Neural progenitor cell (in vitro differentiated cells): ENCODE data around the gene RASD1. TPM values are rescaled to one million over a fixed set of nuclear protein-coding genes. Genes with fewer than 3 reads are reported as not detected.

Experiments
- DNase-seq: peaks from one replicate; pipeline ENCODE4 v3.0.0-alpha.2; 2016; ENCODE audit warnings: low spot score
- H2AFZ ChIP-seq: fragments of 200-600 bp; sonication (generic); replicated peaks from 2 replicates; pipeline ENCODE4 v1.6.1; 2016; ENCODE audit warnings: antibody characterized with exemption
- H3F3A ChIP-seq: fragments of 200-600 bp; sonication (generic); 2 replicates; pipeline ENCODE4 v1.6.1; 2016; ENCODE audit warnings: antibody characterized with exemption, low read depth
- H3K27ac ChIP-seq: fragments of 200-600 bp; sonication (generic); 2 replicates; pipeline ENCODE4 v1.5.1; 2016; ENCODE audit warnings: mild to moderate bottlenecking
- H3K27me3 ChIP-seq: fragments of 200-600 bp; sonication (generic); 2 replicates; pipeline ENCODE4 v1.6.1; 2016; ENCODE audit warnings: mild to moderate bottlenecking, moderate library complexity
- H3K36me3 ChIP-seq: fragments of 200-600 bp; sonication (generic); 2 replicates; pipeline ENCODE4 v1.5.1; 2016
- H3K4me1 ChIP-seq: fragments of 200-600 bp; sonication (generic); 2 replicates; pipeline ENCODE4 v1.6.1; 2016; ENCODE audit warnings: mixed run types
- H3K4me2 ChIP-seq: fragments of 200-600 bp; sonication (generic); 2 replicates; pipeline ENCODE4 v1.6.1; 2016
- H3K4me3 ChIP-seq: fragments of 200-600 bp; sonication (generic); 2 replicates; pipeline ENCODE4 v1.5.1; 2016
- H3K79me2 ChIP-seq: fragments of 200-600 bp; sonication (generic); 2 replicates; pipeline ENCODE4 v1.6.1; 2016; ENCODE audit warnings: low read depth
- H3K9ac ChIP-seq: fragments of 200-600 bp; sonication (generic); 2 replicates; pipeline ENCODE4 v1.6.1; 2016
- H3K9me3 ChIP-seq: fragments of 200-600 bp; sonication (generic); 2 replicates; pipeline ENCODE4 v1.5.1; 2016; ENCODE audit warnings: low read depth
- H4K20me1 ChIP-seq: fragments of 200-600 bp; sonication (generic); 2 replicates; pipeline ENCODE4 v1.6.1; 2016; ENCODE audit warnings: low read depth
- H3K27ac Mint-ChIP-seq: 3 replicates; pipeline ENCODE4 v1.8.0; 2021; ENCODE audit warnings: mixed read lengths
- H3K27me3 Mint-ChIP-seq: 2 replicates; pipeline ENCODE4 v1.8.0; 2022; ENCODE audit warnings: low read depth, mild to moderate bottlenecking, inconsistent platforms, moderate library complexity, mixed read lengths; ENCODE audit not compliant: insufficient read depth
- H3K36me3 Mint-ChIP-seq: 3 replicates; pipeline ENCODE4 v1.8.0; 2021; ENCODE audit warnings: mixed read lengths
- H3K4me1 Mint-ChIP-seq: 3 replicates; pipeline ENCODE4 v1.8.0; 2021; ENCODE audit warnings: mixed read lengths
- H3K4me3 Mint-ChIP-seq: 3 replicates; pipeline ENCODE4 v1.8.0; 2021; ENCODE audit warnings: mild to moderate bottlenecking, moderate library complexity, mixed read lengths
- H3K9me3 Mint-ChIP-seq: 3 replicates; pipeline ENCODE4 v1.8.0; 2020; ENCODE audit warnings: mixed read lengths
- EZH2 ChIP-seq: fragments of 200-600 bp; sonication (generic); IDR thresholded peaks from 2 replicates; pipeline ENCODE4 v1.6.1; 2017; ENCODE audit warnings: antibody characterized with exemption, mild to moderate bottlenecking, moderate library complexity
- EZH2phosphoT487 ChIP-seq: fragments of 200-600 bp; sonication (generic); IDR thresholded peaks from 2 replicates; pipeline ENCODE4 v1.6.1; 2017; ENCODE audit warnings: antibody characterized with exemption
- total RNA-seq: library from RNA; depleted of rRNA; stranded (reverse); fragments of >200 nt; gene quantifications from 2 replicates; pipeline ENCODE4 v1.2.3, GENCODE V29; 2015; ENCODE audit warnings: low replicate concordance
- TF ChIP-seq, protein P1 (sequence below): fragments of 200-600 bp; sonication (generic); IDR thresholded peaks from 2 replicates; pipeline ENCODE4 v1.5.1; 2017; ENCODE audit warnings: antibody characterized with exemption, mild to moderate bottlenecking

RASD1 gene
- total RNA-seq, 1 donor from 2014 or later, result 0.88 TPM

GRCh38 chr17:17499402-17500145 is 3.4 kb upstream of the RASD1 start:
- TF ChIP-seq EZH2 (no peak), EZH2phosphoT487 (no peak)
- TF ChIP-seq, protein P1, sequence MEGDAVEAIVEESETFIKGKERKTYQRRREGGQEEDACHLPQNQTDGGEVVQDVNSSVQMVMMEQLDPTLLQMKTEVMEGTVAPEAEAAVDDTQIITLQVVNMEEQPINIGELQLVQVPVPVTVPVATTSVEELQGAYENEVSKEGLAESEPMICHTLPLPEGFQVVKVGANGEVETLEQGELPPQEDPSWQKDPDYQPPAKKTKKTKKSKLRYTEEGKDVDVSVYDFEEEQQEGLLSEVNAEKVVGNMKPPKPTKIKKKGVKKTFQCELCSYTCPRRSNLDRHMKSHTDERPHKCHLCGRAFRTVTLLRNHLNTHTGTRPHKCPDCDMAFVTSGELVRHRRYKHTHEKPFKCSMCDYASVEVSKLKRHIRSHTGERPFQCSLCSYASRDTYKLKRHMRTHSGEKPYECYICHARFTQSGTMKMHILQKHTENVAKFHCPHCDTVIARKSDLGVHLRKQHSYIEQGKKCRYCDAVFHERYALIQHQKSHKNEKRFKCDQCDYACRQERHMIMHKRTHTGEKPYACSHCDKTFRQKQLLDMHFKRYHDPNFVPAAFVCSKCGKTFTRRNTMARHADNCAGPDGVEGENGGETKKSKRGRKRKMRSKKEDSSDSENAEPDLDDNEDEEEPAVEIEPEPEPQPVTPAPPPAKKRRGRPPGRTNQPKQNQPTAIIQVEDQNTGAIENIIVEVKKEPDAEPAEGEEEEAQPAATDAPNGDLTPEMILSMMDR, result no peak
- no peak overlapping the region for H3K9ac ChIP-seq
- no peaks in the 10 kb centered on the region for H3K36me3 ChIP-seq
- peaks cover 13% of the 10 kb centered on the region for H4K20me1 ChIP-seq
- DNase-seq, result no peak
- Mint-ChIP-seq H3K4me3 (no peak overlapping the region), H3K9me3 (no peaks in the 10 kb centered on the region), H3K27ac (peak overlapping the region; percentile 30), H3K27me3 (peaks cover 7% of the 10 kb centered on the region), H3K4me1 (peaks cover 31% of the 10 kb centered on the region), H3K36me3 (no peaks in the 10 kb centered on the region)
- no peak overlapping the region for H2AFZ ChIP-seq
- H3K4me1 ChIP-seq, result peaks cover 21% of the 10 kb centered on the region
- H3F3A ChIP-seq, result peaks cover 14% of the 10 kb centered on the region
- H3K27ac ChIP-seq, result no peak overlapping the region
- H3K79me2 ChIP-seq, result no peaks in the 10 kb centered on the region
- H3K9me3 ChIP-seq, result no peaks in the 10 kb centered on the region
- H3K27me3 ChIP-seq, result peaks cover 25% of the 10 kb centered on the region
- H3K4me2 ChIP-seq, result no peak overlapping the region
- no peak overlapping the region for H3K4me3 ChIP-seq

DNA sequence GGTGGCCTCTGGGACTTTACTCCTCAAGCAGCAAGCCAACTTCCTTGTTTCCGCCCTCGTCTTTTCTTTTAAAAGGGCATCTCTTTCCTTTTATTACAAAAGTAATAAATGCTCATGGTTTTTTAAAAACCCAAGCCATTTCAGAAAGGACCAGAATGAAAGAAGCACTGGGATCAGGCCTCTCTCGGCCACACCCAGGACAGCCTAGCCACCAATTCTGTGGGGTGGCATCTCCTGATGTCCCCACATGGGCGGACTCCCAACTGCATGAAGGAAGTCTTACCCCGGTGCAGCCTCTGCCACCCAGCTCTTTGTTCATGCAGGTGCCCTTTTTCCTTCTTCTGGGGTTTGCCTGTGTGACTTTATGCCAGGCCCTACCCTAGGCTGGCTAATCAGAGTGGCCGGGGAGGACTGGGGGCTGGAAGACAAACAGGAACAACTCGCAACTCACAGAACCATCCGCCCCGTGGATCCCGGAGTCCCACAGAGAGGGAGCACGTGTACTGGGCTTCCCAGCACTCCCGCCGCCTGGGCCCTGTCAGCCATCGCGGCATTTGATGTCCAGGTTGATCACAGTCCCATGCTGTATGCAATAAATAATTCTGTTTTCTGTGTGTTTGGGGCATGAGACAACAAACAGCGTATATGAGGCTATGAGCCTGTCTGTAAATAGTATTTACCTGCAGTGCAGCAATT is 2.6 kb upstream of the RASD1 start:
- H3K27ac ChIP-seq, result no peak overlapping the region
- H2AFZ ChIP-seq, result no peak overlapping the region
- no peak overlapping the region for H3K4me3 ChIP-seq
- Mint-ChIP-seq H3K36me3 (no peaks in the 10 kb centered on the region), H3K4me1 (peaks cover 31% of the 10 kb centered on the region), H3K27me3 (peaks cover 11% of the 10 kb centered on the region), H3K9me3 (no peaks in the 10 kb centered on the region), H3K27ac (peak overlapping the region; percentile 30), H3K4me3 (no peak overlapping the region)
- peaks cover 27% of the 10 kb centered on the region for H3K4me1 ChIP-seq
- no peaks in the 10 kb centered on the region for H3K79me2 ChIP-seq
- no peak overlapping the region for H3K9ac ChIP-seq
- H3K36me3 ChIP-seq, result no peaks in the 10 kb centered on the region
- H3K27me3 ChIP-seq, result peaks cover 31% of the 10 kb centered on the region
- TF ChIP-seq EZH2phosphoT487, result no peak
- TF ChIP-seq, protein P1, result no peak
- peaks cover 21% of the 10 kb centered on the region for H4K20me1 ChIP-seq
- no peak overlapping the region for H3K4me2 ChIP-seq
- no peaks in the 10 kb centered on the region for H3K9me3 ChIP-seq
- DNase-seq, result no peak
- H3F3A ChIP-seq, result peaks cover 22% of the 10 kb centered on the region

DNA sequence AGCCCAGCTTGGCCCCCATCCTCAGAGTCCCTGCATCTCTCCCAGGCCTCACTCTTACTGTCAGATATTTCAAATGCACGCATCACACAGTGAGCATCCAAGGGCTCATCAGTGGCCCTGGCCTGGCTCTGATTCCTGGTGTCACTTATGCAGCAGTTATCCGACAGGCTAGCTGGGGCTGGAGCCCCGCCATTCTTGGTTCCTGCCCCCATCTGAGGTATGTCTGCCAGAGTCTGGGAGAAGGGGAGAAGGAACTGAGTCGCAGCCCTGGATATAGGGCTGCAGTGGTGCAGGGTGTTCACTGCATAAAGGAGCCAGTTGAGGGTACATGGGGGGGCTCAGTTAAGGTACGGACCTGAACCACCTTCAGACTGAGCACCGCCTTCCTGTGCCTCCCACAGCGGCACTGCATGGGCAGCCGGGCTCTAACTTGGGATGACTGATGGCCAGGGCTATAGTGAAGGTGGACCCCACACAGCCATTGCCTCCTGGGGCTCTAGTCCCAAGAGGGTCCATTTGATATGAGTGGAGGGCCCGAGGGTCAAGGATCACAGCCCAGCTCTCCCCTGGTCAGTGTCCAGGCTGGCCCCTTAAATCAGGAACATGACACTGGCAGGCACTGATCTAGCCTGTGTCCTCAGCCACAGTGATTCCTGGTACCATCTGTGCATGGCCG is 1.8 kb upstream of the RASD1 start:
- peaks cover 16% of the 10 kb centered on the region for H3K27me3 Mint-ChIP-seq
- no peak overlapping the region for H3K27ac Mint-ChIP-seq
- Histone ChIP-seq H3K9ac (no peak overlapping the region), H3K9me3 (no peaks in the 10 kb centered on the region), H3K27ac (no peak overlapping the region), H2AFZ (no peak overlapping the region), H3F3A (peaks cover 30% of the 10 kb centered on the region), H3K79me2 (no peaks in the 10 kb centered on the region), H3K4me1 (peaks cover 32% of the 10 kb centered on the region), H3K27me3 (peaks cover 31% of the 10 kb centered on the region), H3K4me2 (no peak overlapping the region), H3K36me3 (no peaks in the 10 kb centered on the region), H3K4me3 (no peak overlapping the region), H4K20me1 (peaks cover 29% of the 10 kb centered on the region)
- no peaks in the 10 kb centered on the region for H3K36me3 Mint-ChIP-seq
- H3K9me3 Mint-ChIP-seq, result no peaks in the 10 kb centered on the region
- H3K4me3 Mint-ChIP-seq, result no peak overlapping the region
- peaks cover 32% of the 10 kb centered on the region for H3K4me1 Mint-ChIP-seq
- TF ChIP-seq EZH2 (no peak), EZH2phosphoT487 (no peak)
- TF ChIP-seq, protein P1, result no peak
- DNase-seq, result no peak
